Kasumi-1 (cell line): ENCODE measurements around the gene HEATR3.
A peak's percentile ranks its signal among the peaks of the same experiment; 100 is the strongest.

Source experiments
- DNase-seq, 2 experiments: peaks; one replicate each; lab custom pipeline; 2025; lab: John Stamatoyannopoulos, UW

The HEATR3 gene

GRCh38 chr16:50058091-50058771, 7.5 kb upstream of the HEATR3 start:
- DNase-seq: no peak

GRCh38 chr16:50059111-50059510, 6.7 kb upstream of the HEATR3 start:
- no peak for DNase-seq

- DNase-seq: no peak
Observed at GRCh38 chr16:50059669-50060068, 6.1 kb upstream of the HEATR3 start.

- no peak for DNase-seq
Observed at GRCh38 chr16:50061326-50061725, 4.4 kb upstream of the HEATR3 start.

GRCh38 chr16:50065241-50065623, 538 bp upstream of the HEATR3 start:
- DNase-seq: no peak

GRCh38 chr16:50066482-50067289, 916 bp downstream of the HEATR3 start:
- DNase-seq: no peak

- DNase-seq: peak; percentile 80 to 85
Observed at GRCh38 chr16:50067290-50067853, 1.6 kb downstream of the HEATR3 start.

GRCh38 chr16:50068550-50068949, 2.8 kb downstream of the HEATR3 start:
- no peak for DNase-seq

- DNase-seq: no peak
Observed at GRCh38 chr16:50069060-50069459, 3.3 kb downstream of the HEATR3 start.

- DNase-seq: no peak
Observed at GRCh38 chr16:50071075-50071671, 5.4 kb downstream of the HEATR3 start.

- no peak for DNase-seq
Observed at GRCh38 chr16:50072730-50073129, 7.0 kb downstream of the HEATR3 start.

GRCh38 chr16:50079397-50080140, 13.8 kb downstream of the HEATR3 start:
- DNase-seq: no peak

GRCh38 chr16:50081428-50082018, 15.8 kb downstream of the HEATR3 start:
- DNase-seq: no peak

- DNase-seq: no peak
Observed at GRCh38 chr16:50083996-50084395, 18.2 kb downstream of the HEATR3 start.

GRCh38 chr16:50086176-50086575, 20.4 kb downstream of the HEATR3 start:
- DNase-seq: no peak

- DNase-seq: no peak
Observed at GRCh38 chr16:50088302-50088701, 22.5 kb downstream of the HEATR3 start.

GRCh38 chr16:50092891-50093290, 27.1 kb downstream of the HEATR3 start:
- DNase-seq: no peak

GRCh38 chr16:50093607-50094539, 28.1 kb downstream of the HEATR3 start:
- DNase-seq: peak; percentile 79 to 83

GRCh38 chr16:50096791-50097190, 31.0 kb downstream of the HEATR3 start:
- DNase-seq: no peak

GRCh38 chr16:50099957-50100648, 34.3 kb downstream of the HEATR3 start:
- DNase-seq: no peak
